Parathyroid adenoma (tissue), 2 donors: ENCODE data around the gene PF4V1.

ENCODE experiments used
- H2AFZ ChIP-seq: fragments of 300-600 bp; sonication (generic); one replicate; pipeline ENCODE4 v1.7.0; 2017; ENCODE audit warnings: antibody characterized with exemption, mild to moderate bottlenecking
- H3K27ac ChIP-seq: fragments of 300-600 bp; sonication (generic); one replicate; pipeline ENCODE4 v1.7.0; 2017
- H3K27me3 ChIP-seq: fragments of 300-600 bp; sonication (generic); one replicate; pipeline ENCODE4 v1.7.0; 2017; ENCODE audit warnings: low read length; ENCODE audit not compliant: control insufficient read depth, insufficient read depth
- H3K36me3 ChIP-seq: fragments of 300-600 bp; sonication (generic); one replicate; pipeline ENCODE4 v1.7.0; 2017; ENCODE audit warnings: low read length; ENCODE audit not compliant: control insufficient read depth, insufficient read depth
- H3K4me1 ChIP-seq: fragments of 300-600 bp; sonication (generic); one replicate; pipeline ENCODE4 v1.7.0; 2017; ENCODE audit warnings: control low read depth
- H3K4me2 ChIP-seq: fragments of 300-600 bp; sonication (generic); one replicate; pipeline ENCODE4 v1.7.0; 2017; ENCODE audit warnings: low read length
- H3K4me3 ChIP-seq: fragments of 300-600 bp; sonication (generic); one replicate; pipeline ENCODE4 v1.7.0; 2017; ENCODE audit warnings: low read depth, low read length
- H3K79me2 ChIP-seq: fragments of 300-600 bp; sonication (generic); one replicate; pipeline ENCODE4 v1.7.0; 2017; ENCODE audit warnings: control low read depth
- H3K9ac ChIP-seq: fragments of 300-600 bp; sonication (generic); one replicate; pipeline ENCODE4 v1.7.0; 2017; ENCODE audit warnings: mild to moderate bottlenecking
- H3K9me3 ChIP-seq: fragments of 300-600 bp; sonication (generic); one replicate; pipeline ENCODE4 v1.7.0; 2017; ENCODE audit warnings: low read length; ENCODE audit not compliant: control insufficient read depth
- CTCF ChIP-seq: fragments of 300-600 bp; sonication (generic); IDR thresholded peaks from one replicate; pipeline ENCODE4 v1.7.0; 2017; ENCODE audit warnings: antibody characterized with exemption, mild to moderate bottlenecking
- donor health status: primary hyperparathyroidism.

The PF4V1 gene

GRCh38 chr4:73874386-73874785, 21.3 kb downstream of the PF4V1 start:
- Histone ChIP-seq H3K4me2 (no peak overlapping the region), H3K27ac (no peak overlapping the region), H2AFZ (no peak overlapping the region), H3K4me1 (no peaks in the 10 kb centered on the region), H3K9ac (no peak overlapping the region), H3K9me3 (no peaks in the 10 kb centered on the region), H3K79me2 (no peaks in the 10 kb centered on the region), H3K36me3 (no peaks in the 10 kb centered on the region), H3K27me3 (no peaks in the 10 kb centered on the region), H3K4me3 (no peak overlapping the region)
- no peak for TF ChIP-seq CTCF

DNA sequence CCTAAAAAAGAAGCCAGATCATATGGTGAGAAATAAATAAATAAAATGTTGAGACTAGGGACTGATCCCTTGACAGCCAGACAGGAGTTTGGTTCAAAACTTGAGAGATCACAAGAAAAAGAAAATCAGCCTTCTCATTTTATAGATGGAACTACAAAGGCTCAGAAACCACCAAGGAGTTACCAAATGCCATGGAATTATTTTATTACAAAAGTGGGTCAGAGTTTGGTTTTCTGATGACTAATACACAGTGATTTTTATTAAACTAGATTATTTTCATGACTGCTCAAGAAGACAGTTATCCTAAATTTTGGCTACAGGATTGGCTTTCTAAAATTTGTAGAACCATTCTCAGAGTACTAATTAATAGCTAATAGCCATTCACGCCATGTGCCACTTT, 22.3 kb downstream of the PF4V1 start:
- H3K27ac ChIP-seq, result no peak overlapping the region
- H3K27me3 ChIP-seq, result no peaks in the 10 kb centered on the region
- H3K4me2 ChIP-seq, result no peak overlapping the region
- no peak for TF ChIP-seq CTCF
- H3K9ac ChIP-seq, result no peak overlapping the region
- no peaks in the 10 kb centered on the region for H3K79me2 ChIP-seq
- H2AFZ ChIP-seq, result no peak overlapping the region
- H3K4me1 ChIP-seq, result no peaks in the 10 kb centered on the region
- no peaks in the 10 kb centered on the region for H3K9me3 ChIP-seq
- H3K4me3 ChIP-seq, result no peak overlapping the region
- H3K36me3 ChIP-seq, result no peaks in the 10 kb centered on the region

DNA sequence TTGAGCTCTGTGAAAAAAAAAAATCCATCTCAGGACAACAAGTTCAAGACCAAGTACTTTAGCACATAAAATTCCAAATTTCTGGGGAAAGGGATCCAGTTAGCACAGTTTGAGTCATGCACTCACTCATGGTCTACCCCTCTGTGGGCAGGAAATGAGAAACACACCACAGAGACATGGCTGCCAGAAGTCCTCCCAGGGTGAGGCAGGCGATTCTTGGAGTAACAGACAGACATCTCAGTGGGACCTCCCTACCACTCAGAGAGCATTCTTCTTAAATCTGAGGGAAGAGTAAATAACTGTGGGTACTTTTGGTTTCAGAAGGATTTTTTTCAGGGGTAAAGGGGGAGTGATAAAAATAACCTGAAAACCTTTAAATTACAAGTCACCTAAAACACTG, 30.2 kb downstream of the PF4V1 start:
- no peaks in the 10 kb centered on the region for H3K4me1 ChIP-seq
- no peak overlapping the region for H3K27ac ChIP-seq
- no peak overlapping the region for H3K9ac ChIP-seq
- TF ChIP-seq CTCF, result no peak
- H3K79me2 ChIP-seq, result no peaks in the 10 kb centered on the region
- H3K9me3 ChIP-seq, result no peaks in the 10 kb centered on the region
- no peaks in the 10 kb centered on the region for H3K27me3 ChIP-seq
- H3K4me2 ChIP-seq, result no peak overlapping the region
- H3K36me3 ChIP-seq, result no peaks in the 10 kb centered on the region
- no peak overlapping the region for H3K4me3 ChIP-seq
- H2AFZ ChIP-seq, result no peak overlapping the region

- H3K9me3 ChIP-seq, result no peaks in the 10 kb centered on the region
- no peaks in the 10 kb centered on the region for H3K4me1 ChIP-seq
- H3K36me3 ChIP-seq, result no peaks in the 10 kb centered on the region
- H3K27ac ChIP-seq, result no peak overlapping the region
- no peak overlapping the region for H3K9ac ChIP-seq
- H2AFZ ChIP-seq, result no peak overlapping the region
- no peak overlapping the region for H3K4me3 ChIP-seq
- H3K79me2 ChIP-seq, result no peaks in the 10 kb centered on the region
- no peak for TF ChIP-seq CTCF
- H3K4me2 ChIP-seq, result no peak overlapping the region
- H3K27me3 ChIP-seq, result no peaks in the 10 kb centered on the region
Measured at GRCh38 chr4:73885574-73886267, 32.6 kb downstream of the PF4V1 start.

GRCh38 chr4:73891326-73891725, 38.2 kb downstream of the PF4V1 start:
- Histone ChIP-seq H3K36me3 (no peaks in the 10 kb centered on the region), H3K9ac (no peak overlapping the region), H3K9me3 (no peaks in the 10 kb centered on the region), H3K4me2 (no peak overlapping the region), H3K27me3 (no peaks in the 10 kb centered on the region), H3K27ac (no peak overlapping the region), H3K4me1 (no peaks in the 10 kb centered on the region), H3K79me2 (no peaks in the 10 kb centered on the region), H3K4me3 (no peak overlapping the region), H2AFZ (no peak overlapping the region)
- no peak for TF ChIP-seq CTCF
